GM19328 (cell line): ENCODE results near the gene ARFGAP3.
A peak's percentile ranks its signal among the peaks of the same experiment; 100 is the strongest.
"Not testable (repeated sequence)": the region's sequence is repeated elsewhere in the genome, so short reads cannot be mapped to it uniquely, and the experiment has no call there.

Experiments
- ATAC-seq: cut with Tn5 transposase; IDR thresholded peaks from one replicate; pipeline ENCODE4 v1.9.1; 2021; ENCODE audit warnings: mild to moderate bottlenecking, moderate library complexity; ENCODE audit not compliant: unreplicated experiment

Gene ARFGAP3

DNA sequence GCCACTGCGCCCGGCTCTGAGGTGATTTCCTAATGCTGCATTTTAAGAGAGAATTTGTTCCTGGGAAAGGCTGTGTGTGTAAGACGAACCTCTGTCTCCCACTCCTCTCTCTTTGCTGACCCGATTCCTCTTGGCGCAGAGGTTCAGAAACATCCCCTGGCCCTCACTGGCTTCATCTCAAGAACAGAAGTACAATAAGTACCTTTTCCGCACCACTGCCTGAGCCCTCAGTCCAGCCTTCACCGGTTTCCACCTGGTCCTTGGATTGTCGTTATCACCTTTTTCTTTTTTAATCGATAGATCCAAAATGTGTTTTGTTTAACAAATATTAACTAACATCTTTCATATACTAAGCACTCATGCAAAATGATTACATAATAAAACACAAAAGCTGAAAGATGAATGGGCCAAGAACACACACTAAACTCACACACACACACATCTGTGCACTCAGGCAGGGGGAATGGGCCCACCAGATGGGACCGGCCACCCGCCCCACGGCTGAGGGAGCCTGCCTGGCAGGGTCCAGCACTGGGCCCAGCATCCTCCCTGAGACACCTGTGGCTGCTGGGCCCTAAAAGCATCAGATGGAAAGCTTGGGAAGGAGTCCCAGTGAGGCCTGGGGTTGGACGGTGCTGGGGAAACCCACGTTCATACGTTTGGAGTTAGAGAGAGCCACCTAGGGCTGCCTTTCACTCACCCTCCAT is 86.0 kb downstream of the ARFGAP3 start:
- ATAC-seq: no peak

DNA sequence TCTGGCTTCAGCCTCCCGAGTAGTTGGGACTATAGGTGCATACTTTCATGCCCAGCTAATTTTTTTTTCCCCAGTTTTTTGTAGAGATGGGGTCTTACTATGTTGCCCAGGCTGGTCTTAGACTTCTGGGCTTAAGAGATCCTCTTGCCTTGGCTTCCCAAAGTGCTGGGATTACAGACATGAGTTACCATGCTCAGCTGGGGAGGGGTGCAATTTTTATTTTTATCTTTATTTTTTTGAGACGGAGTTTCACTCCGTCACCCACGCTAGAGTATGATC is 86.7 kb downstream of the ARFGAP3 start:
- no peak for ATAC-seq

DNA sequence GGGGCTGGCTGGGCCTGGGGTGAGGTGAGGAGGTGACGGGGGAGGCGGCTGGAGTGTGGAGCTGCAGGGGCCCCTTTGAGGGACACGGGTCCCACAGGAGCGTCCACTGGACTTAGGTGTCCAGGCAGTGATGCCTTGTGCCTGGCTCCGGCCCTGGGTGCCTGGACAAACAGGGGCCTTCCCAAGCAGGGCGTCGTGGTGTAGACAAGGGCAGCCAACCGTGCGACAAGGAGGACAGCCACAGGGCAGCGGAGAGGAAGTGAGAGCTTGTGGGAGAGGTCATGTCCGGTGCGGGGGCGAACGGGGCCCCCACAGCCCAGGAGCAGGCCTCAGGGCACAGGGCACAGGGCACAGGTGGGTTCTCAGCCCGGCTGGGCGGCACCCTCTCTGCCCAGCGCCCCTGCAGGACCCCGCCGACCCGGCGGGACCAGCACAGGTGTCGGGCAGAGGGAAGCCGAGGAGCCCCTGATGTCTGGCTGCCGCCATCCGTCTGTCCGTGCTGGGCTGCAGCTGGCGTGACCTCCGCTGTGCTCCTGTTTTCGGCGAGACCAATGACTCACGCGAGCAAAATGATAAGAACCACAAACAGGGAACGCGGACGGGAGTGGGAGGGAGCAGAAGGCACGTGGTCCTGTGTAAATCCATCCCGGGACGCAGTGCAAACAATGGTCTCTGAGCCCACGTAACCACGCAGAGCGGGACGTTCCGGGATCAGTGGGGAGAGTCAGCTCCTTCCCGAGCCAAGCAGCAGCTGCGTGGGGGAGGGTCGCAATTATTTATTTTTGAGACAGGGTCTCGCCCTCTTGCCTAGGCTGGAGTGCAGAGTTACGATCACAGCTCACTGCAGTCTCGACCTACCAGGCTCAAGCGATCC is 87.3 kb downstream of the ARFGAP3 start:
- ATAC-seq: peak; percentile 71

DNA sequence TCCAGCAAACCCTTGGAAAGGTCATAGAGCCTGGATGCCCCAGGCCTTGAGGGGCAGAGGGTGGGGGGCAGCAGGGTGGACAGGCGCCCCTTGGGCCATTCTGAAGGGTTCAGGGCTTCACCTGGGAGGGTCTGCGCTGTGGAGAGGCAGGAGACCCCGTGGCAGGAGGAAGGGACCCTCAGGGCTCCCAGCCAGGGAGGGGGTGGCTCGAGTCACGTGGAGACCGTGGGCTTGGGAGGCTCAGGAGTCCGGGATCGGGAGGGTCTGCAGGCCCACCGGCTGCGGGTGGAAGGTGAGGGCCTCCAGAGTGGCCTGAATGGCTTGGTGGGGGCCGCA is 87.9 kb downstream of the ARFGAP3 start:
- ATAC-seq: no peak

DNA sequence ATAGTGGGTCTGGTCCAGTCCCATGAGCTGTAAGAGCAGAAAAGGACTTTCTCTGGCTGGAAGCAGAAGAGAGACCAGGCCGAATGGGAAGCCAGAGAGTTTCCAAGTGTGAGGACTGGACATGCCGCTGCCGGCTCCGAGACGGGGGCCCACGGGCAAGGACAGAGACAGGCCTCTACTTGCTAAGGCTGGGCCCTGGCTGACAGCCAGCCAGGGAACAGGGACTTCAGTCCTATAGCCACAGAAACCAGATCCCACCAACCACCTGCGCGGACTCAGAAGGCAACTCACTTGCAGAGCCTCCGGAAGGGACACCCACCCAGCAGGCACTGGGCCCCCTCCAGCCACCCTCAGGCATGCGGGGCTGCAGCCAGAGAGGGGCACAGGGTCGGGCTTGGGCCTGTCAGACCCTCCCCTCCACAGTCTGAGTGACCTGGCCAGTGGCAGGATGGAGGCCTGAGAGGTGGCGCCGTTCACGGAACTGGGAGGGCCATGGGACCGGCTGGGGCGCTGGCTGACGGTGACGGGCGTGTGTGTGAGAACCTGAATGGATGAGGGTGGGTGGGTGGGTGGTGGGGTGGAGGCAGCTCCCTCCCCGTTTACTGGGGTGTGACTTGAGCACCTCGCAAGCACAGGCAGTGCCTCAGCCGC is 88.6 kb downstream of the ARFGAP3 start:
- no peak for ATAC-seq

DNA sequence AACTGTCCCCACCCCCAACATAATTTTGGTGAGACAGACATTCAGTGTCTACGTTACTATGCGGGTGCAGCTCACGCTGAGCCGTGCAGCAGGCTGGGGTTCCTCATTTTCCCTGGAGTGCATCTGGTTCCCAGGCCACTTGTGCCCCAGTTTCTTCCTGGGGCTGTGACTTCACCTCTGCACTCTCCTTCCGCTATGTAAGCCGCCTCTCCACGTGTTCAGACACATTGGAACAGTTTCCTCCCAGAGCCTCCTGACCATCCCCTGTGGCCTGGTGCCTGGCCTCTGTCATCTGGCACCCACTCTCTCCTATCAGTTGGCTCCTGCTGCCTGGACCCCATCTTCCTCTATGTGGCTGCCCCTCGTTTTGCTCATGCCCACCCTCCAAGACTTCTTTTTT is 90.2 kb downstream of the ARFGAP3 start:
- no peak for ATAC-seq

DNA sequence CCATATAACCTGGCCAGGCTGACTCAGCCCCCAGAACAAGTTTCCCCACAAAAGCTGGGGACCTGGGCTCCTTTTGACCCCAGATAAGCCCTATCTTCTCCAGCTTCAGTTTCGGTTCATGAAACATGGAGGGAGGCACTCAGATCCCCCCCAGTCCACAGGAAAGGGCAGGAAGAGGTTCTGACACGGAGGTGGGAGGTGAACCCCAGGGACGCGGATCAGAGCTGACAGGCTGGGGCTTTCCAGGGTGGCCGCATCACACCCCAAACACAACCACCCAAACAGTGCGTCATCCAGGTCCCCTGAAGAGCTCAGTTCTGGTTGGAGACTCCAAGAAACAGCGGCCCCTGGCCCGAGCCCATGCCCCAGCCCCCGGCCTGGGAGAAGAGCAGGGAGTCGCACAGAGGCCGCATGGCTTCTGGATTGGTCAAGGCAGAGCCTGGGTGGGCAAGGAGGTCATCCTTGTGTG is 92.1 kb downstream of the ARFGAP3 start:
- no peak for ATAC-seq

DNA sequence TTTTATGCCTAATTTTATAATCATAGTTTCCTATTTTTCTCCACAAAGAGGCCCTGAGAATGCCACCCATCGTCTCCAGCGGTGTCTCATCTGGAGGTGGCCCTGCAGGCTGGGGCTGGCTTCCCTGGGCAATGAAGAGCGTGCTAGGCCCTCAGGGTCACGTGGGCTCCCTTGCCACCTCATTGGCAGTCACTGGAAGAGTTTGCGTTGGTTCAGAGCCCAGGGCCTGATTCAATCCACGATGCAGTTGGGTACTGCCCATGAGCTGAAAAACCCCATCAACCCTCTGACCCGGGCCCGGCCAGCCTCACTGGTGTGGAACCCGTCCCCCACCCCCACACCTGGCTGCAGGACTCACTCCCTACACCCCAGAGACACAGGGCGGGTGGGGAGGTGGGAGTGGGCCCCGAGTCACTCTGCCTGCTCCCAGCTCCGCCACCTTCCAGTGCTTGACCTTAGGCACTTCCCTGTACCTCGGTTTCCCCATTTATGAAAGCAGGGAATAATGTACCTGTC is 93.0 kb downstream of the ARFGAP3 start:
- no peak for ATAC-seq

DNA sequence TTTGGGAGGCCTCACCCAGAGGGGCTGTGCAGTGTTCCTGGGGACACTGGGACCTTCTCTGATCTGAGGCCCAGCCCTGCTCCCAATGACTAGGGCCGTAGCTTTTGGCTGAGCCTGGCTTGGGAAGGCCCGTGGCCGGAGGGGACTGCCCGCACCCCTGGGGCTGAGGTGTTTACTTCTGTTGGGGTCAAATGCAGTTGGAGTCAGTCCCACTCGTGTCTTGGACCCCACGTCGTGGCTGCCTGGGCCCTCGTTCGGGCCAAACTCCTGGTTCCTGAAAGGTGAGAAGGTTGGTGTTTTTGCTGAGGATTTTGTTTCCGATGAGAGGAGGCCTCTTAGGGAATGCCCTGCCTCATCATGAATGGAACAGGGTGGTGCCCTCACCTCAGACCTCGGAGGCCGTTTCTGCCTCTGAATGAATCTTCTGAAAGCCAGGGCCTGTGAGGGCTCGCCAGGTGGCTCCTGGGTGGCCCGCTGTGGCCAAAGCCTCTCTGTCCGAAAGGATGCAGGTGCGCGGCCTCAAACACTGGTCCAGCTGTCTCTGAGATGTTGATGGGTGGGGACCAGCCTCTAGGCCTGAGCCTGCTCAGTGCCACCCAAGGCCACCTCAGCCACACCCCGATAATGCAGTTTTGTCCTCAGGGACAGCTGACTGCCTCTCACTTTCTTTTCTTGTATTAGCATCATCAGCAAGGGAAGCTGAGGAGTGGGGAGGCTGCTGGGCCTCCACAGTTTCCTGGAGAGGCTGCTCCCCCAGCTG is 96.1 kb downstream of the ARFGAP3 start:
- ATAC-seq: no peak

DNA sequence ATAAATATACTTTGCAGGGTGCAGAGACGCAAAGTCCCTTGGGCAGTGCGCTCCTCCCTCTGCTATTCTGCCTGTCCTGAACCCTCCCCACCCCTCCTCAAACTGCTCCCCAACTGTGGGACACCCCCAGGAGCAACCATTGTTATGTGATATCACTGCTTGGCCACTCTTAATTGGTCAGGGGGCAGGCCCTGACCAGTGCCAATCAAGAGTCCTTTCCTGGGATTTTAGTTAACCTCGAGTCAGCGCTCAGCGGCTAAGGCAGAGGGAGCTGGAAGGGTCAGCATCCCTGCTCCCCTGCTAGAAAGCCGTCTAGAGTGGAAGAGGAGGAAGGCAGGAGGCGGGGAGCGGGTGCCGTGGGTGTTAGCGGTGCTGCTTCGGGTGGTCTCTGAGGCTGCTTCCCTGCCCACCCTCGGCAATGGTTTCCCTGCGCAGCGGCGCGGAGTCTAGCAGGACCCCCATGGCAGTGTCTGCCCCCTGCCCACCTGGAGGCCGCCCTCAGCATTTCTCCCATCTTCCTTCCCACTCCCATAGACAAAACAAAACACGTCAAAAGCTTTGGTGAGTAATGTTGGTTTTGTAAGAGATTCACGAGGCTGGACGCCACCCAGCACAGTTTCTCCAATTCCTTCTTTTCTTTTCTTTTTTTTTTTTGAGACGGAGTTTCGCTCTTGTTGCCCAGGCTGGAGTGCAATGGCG is 98.0 kb downstream of the ARFGAP3 start:
- ATAC-seq: no peak

DNA sequence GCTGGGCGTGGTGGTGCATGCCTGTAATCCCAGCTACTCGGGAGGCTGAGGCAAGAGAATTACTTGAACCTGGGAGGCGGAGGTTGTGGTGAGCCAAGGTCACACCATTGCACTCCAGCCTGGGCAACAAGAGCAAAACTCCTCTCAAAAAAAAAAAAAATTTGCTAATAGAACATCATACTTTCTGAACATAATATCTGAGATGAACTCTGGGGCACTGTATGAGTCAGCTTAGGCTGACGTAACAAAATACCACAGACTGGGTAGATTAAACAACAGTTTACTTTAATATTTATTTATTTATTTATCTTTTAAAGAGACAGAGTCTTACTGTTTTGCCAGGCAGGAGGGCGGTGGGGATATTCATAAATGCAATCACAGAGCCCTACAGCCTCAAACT is 101.5 kb downstream of the ARFGAP3 start:
- ATAC-seq: not testable (repeated sequence)

DNA sequence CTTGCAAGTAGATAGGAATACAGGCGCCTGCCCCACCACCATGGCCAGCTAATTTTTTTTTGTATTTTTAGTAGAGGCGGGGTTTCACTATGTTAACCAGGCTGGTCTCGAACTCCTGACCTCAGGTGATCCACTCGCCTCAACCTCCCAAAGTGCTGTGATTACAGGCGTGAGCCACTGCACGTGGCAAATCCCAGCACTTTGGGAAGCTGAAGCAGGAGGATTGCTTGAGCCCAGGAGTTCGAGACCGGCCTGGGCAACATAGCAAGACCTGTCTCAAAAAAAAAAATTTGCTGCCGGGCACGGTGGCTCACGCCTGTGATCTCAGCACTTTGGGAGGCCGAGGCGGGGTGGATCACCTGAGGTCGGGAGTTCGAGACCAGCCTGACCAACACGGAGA is 102.0 kb downstream of the ARFGAP3 start:
- not testable (repeated sequence) for ATAC-seq

DNA sequence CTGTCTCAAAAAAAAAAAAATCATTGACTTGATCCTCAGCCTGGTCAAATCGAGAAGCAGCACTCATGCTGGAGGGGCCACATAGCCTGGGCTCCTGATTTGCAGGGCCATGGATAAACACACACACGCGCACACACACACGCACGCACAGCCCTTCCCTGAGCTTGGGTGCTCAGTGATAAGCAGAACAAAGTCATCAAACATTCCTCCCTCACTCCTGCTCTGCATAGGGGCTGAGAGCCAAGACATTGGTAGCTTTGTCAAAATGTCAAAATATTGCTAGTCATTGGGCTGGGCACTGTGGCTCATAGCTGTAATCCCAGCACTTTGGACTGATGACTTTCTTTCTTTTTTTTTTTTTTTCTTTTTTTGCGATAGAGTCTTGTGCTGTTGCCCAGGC is 102.4 kb downstream of the ARFGAP3 start:
- ATAC-seq: no peak

DNA sequence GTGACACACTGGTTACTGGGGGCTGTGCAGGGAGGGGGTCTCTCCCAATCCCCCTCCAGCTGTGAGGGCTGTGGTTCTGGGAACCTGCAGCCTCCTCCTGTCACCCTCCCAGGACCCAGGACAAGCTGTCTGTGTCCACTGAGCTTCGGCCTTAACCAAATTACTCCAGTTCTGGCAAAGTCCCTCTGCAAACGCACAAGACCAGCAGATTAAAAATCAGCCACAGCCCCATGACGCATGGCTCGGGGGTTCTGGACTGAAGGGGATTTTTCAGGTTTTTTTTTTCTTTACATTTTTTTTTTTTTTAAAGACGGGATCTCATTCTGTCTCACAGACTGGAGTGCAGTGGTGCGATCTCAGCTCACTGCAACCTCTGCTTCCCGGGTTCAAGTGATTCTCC is 104.2 kb downstream of the ARFGAP3 start:
- ATAC-seq: no peak

DNA sequence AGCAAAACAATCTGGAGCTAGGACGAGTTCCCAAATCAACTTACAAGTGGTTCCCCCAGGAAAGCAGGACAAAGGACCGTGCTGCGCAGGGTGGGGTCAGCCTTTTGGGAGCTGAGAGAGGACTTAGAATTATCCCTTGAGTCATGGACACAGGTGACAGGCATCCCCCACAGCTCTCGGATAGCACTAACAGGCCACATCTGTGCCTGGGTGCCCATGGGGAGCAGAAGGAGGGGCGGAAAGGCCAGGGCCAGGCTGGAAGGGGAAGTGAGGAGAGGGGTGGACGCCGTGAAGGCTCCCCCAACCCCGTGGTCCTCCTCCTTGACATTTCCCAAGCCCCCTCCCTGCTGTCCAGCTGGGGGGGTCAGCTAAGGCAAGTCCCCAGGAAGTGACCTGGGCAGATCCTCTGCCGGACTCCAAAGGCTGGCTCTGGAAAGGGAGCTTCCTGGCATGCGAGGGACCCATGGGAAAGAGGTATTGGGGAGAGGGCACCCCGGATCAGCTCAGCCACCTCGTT is 104.8 kb downstream of the ARFGAP3 start:
- ATAC-seq: no peak

DNA sequence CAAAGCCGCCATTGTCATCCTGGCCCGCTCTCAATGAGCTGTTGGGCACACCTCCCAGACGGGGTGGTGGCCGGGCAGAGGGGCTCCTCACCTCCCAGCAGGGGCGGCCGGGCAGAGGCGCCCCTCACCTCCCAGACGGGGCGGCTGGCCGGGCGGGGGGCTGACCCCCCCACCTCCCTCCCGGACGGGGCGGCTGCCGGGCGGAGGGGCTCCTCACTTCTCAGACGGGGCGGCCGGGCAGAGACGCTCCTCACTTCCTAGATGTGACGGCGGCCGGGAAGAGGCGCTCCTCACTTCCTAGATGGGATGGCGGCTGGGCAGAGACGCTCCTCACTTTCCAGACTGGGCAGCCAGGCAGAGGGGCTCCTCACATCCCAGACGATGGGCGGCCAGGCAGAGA is 106.7 kb downstream of the ARFGAP3 start:
- ATAC-seq: not testable (repeated sequence)

DNA sequence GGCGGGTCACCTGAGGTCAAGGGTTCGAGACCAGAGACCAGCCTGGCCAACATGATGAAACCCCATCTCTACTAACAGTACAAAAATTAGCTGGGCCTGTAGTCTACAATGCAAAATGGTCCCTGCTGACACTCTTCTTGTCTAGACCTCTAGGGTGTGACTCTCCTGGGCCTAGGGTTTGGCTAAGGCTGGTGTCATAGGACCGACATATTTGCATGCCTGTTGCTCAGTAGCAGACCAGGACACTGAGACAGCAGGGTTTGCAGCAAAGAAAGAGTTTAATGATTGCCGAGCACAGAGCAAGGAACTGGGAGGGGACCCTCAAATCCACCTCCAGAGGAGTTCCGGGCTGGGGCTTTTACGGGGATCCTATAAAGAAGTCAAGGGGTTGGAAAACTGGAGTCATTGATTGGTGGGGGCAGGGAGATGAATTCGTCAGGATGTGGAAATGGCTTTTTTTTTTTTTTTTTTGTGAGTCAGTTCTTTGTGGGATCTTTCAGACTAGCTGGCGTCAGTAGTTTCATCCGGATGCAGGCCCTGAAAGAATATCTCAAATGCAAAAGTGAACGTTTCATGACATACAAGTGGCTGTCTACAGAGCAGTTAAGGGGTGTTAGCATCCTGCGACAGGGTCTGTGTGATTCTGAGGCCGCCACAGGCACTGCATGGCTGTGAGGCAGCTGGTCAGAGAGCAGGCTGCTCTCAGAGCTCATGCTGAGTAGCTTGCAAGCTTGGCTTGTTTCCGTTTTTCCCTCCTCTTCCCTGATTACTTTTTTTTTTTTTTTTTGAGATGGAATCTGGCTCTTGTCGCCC is 109.2 kb downstream of the ARFGAP3 start:
- ATAC-seq: no peak
